H1 (cell line): ENCODE measurements around the gene RXRA. TPM values are rescaled to one million over a fixed set of nuclear protein-coding genes. Genes with fewer than 3 reads are reported as not detected.
A peak's percentile ranks its signal among the peaks of the same experiment; 100 is the strongest.

Experiments used
- CTCF ChIA-PET: fragments of 300-600 bp; sonication (Branson Sonifier 250); formaldehyde crosslinking; loops from one replicate; lab custom pipeline; 2021; ENCODE audit not compliant: partially characterized antibody; lab: Charles Lee
- POLR2A ChIA-PET: fragments of 300-600 bp; sonication (Branson Sonifier 250); formaldehyde crosslinking; loops from one replicate; lab custom pipeline; 2021; ENCODE audit warnings: inconsistent platforms; ENCODE audit not compliant: partially characterized antibody; lab: Charles Lee
- DNase-seq, 2 experiments: peaks; one replicate each; pipeline versions ENCODE4 v3.0.0 to v3.0.0-alpha.2; 2010 to 2022; ENCODE audit warnings: low spot score in 2 of 2, low read depth in 1 of 2, mixed read lengths in 1 of 2
- FAIRE-seq: peaks from 2 replicates; lab custom pipeline; 2011; peaks lifted over from hg19 to GRCh38; lab: Jason Lieb, UNC
- H2AFZ ChIP-seq: 2 replicates; pipeline ENCODE4 v1.8.1; 2012; ENCODE audit warnings: low read length, inconsistent platforms
- H2AK5ac ChIP-seq: 2 replicates; pipeline ENCODE4 v1.6.1; 2013; ENCODE audit warnings: low read depth, low read length
- H2BK120ac ChIP-seq: replicated peaks from 2 replicates; pipeline ENCODE3; 2013; ENCODE audit warnings: low read depth, low read length, inconsistent platforms
- H2BK12ac ChIP-seq: 2 replicates; pipeline ENCODE4 v1.6.1; 2013; ENCODE audit warnings: low read depth, low read length
- H2BK15ac ChIP-seq: 2 replicates; pipeline ENCODE4 v1.6.1; 2013; ENCODE audit warnings: low read length
- H2BK20ac ChIP-seq: 2 replicates; pipeline ENCODE4 v1.6.1; 2013; ENCODE audit warnings: low read length
- H2BK5ac ChIP-seq: 2 replicates; pipeline ENCODE4 v1.6.1; 2013; ENCODE audit warnings: low read depth, low read length
- H3K14ac ChIP-seq: 2 replicates; pipeline ENCODE4 v1.6.1; 2013; ENCODE audit warnings: inconsistent platforms; ENCODE audit not compliant: insufficient read length
- H3K18ac ChIP-seq: 2 replicates; pipeline ENCODE4 v1.6.1; 2013; ENCODE audit warnings: low read length; ENCODE audit errors: extremely low read depth
- H3K23ac ChIP-seq: 2 replicates; pipeline ENCODE4 v1.6.1; 2013; ENCODE audit warnings: inconsistent platforms; ENCODE audit not compliant: insufficient read length
- H3K23me2 ChIP-seq: 2 replicates; pipeline ENCODE4 v1.6.1; 2013; ENCODE audit warnings: low read depth, low read length
- H3K27ac ChIP-seq: 2 replicates; pipeline ENCODE4 v1.6.1; 2011; ENCODE audit warnings: low read depth, low read length, inconsistent platforms
- H3K27me3 ChIP-seq, 4 experiments: replicated peaks in 1 of 4; 1 replicate in 1 of 4; 2 replicates in 3 of 4; pipeline versions ENCODE4 v1.6.1 to v1.8.1; 2011 to 2013; ENCODE audit warnings: low read length in 3 of 4, mild to moderate bottlenecking in 3 of 4, inconsistent platforms in 2 of 4, mixed read lengths in 2 of 4, moderate library complexity in 1 of 4; ENCODE audit not compliant: control insufficient read depth in 3 of 4, insufficient read depth in 3 of 4; ENCODE audit errors: extremely low read depth in 1 of 4
- H3K36me3 ChIP-seq, 4 experiments: 2 replicates each; pipeline versions ENCODE4 v1.6.1 to v1.8.1; 2011 to 2013; ENCODE audit warnings: mild to moderate bottlenecking in 4 of 4, low read length in 3 of 4, moderate library complexity in 2 of 4, control low read depth in 1 of 4, inconsistent platforms in 1 of 4; ENCODE audit not compliant: insufficient read depth in 4 of 4, control insufficient read depth in 2 of 4
- H3K4ac ChIP-seq: replicated peaks from 2 replicates; pipeline ENCODE3; 2013; ENCODE audit warnings: low read length, low read depth, mixed read lengths, inconsistent platforms; ENCODE audit not compliant: insufficient read length
- H3K4me1 ChIP-seq, 4 experiments: replicated peaks in 1 of 4; 1 replicate in 1 of 4; 2 replicates in 3 of 4; pipeline versions ENCODE4 v1.6.1 to v1.8.1; 2011 to 2013; ENCODE audit warnings: low read length in 3 of 4, inconsistent platforms in 2 of 4, mixed read lengths in 1 of 4; ENCODE audit not compliant: insufficient read depth in 4 of 4, control insufficient read depth in 3 of 4
- H3K4me2 ChIP-seq, 2 experiments: 2 replicates each; pipeline versions ENCODE4 v1.6.1 to v1.8.1; 2011 to 2013; ENCODE audit warnings: low read depth in 2 of 2, low read length in 2 of 2, control low read depth in 1 of 2, inconsistent platforms in 1 of 2, mild to moderate bottlenecking in 1 of 2; ENCODE audit not compliant: insufficient read depth in 1 of 2
- H3K4me3 ChIP-seq, 4 experiments: fragments of 200-600, 300-600 bp in 1 of 4; sonication (generic), shearing (Covaris generic), sonication (Bioruptor Twin) in 1 of 4; 2 replicates each; pipeline versions ENCODE4 v1.5.1 to v1.8.1; 2011 to 2016; ENCODE audit warnings: low read length in 4 of 4, low read depth in 3 of 4, control low read depth in 2 of 4, inconsistent platforms in 2 of 4, mild to moderate bottlenecking in 2 of 4, mixed read lengths in 1 of 4, moderate library complexity in 1 of 4; ENCODE audit not compliant: insufficient read depth in 2 of 4; ENCODE audit errors: extremely low read depth in 1 of 4
- H3K56ac ChIP-seq: replicated peaks from 2 replicates; pipeline ENCODE3; 2013; ENCODE audit warnings: low read depth, mild to moderate bottlenecking, mixed read lengths, low read length, inconsistent platforms; ENCODE audit not compliant: insufficient read length
- H3K79me1 ChIP-seq: 2 replicates; pipeline ENCODE4 v1.6.1; 2013; ENCODE audit warnings: low read depth, low read length, control low read depth
- H3K79me2 ChIP-seq, 2 experiments: 2 replicates each; pipeline versions ENCODE4 v1.6.1 to v1.8.1; 2012 to 2013; ENCODE audit warnings: low read length in 2 of 2, mild to moderate bottlenecking in 2 of 2, inconsistent platforms in 1 of 2; ENCODE audit not compliant: insufficient read depth in 2 of 2, control insufficient read depth in 1 of 2
- H3K9ac ChIP-seq, 4 experiments: replicated peaks in 1 of 4; 1 replicate in 1 of 4; 2 replicates in 3 of 4; pipeline versions ENCODE4 v1.6.1 to v1.8.1; 2011 to 2013; ENCODE audit warnings: low read depth in 3 of 4, low read length in 3 of 4, control low read depth in 2 of 4, mild to moderate bottlenecking in 2 of 4, moderate library complexity in 2 of 4, inconsistent platforms in 1 of 4; ENCODE audit errors: extremely low read depth in 1 of 4
- H3K9me3 ChIP-seq, 2 experiments: 2 replicates each; pipeline versions ENCODE4 v1.6.1 to v1.8.1; 2012 to 2013; ENCODE audit warnings: mild to moderate bottlenecking in 2 of 2, moderate library complexity in 2 of 2, control low read depth in 1 of 2, inconsistent platforms in 1 of 2, low read depth in 1 of 2, low read length in 1 of 2, mixed read lengths in 1 of 2; ENCODE audit not compliant: insufficient read depth in 2 of 2
- H4K20me1 ChIP-seq, 2 experiments: replicated peaks in 1 of 2; 2 replicates each; pipeline versions ENCODE3 to v1.8.1; 2011 to 2013; ENCODE audit warnings: inconsistent platforms in 2 of 2, low read length in 2 of 2, mild to moderate bottlenecking in 1 of 2; ENCODE audit not compliant: insufficient read depth in 2 of 2, control insufficient read depth in 1 of 2
- H4K5ac ChIP-seq: 2 replicates; pipeline ENCODE4 v1.6.1; 2013; ENCODE audit warnings: low read length, low read depth, mixed read lengths, inconsistent platforms; ENCODE audit not compliant: insufficient read length
- H4K8ac ChIP-seq: 2 replicates; pipeline ENCODE4 v1.8.0; 2013; ENCODE audit warnings: mild to moderate bottlenecking, moderate library complexity, low read length, inconsistent platforms; ENCODE audit not compliant: insufficient read depth; ENCODE audit errors: extremely low read depth
- H4K91ac ChIP-seq: replicated peaks from 2 replicates; pipeline ENCODE3; 2013; ENCODE audit warnings: low read length, mixed read lengths, inconsistent platforms; ENCODE audit not compliant: insufficient read length
- CHD1 ChIP-seq: IDR thresholded peaks from 2 replicates; pipeline ENCODE4 v1.6.1; 2012; ENCODE audit warnings: low read depth, low read length, improper control_type of control experiment
- POLR2AphosphoS5 ChIP-seq: IDR thresholded peaks from 2 replicates; pipeline ENCODE4 v1.6.1; 2011; ENCODE audit warnings: low read depth, low read length
- WGBS, 2 experiments: shearing (Covaris generic) in 1 of 2; methylation state at CpG; one replicate each; pipeline versions ENCODE4 v1.1.6 to v1.1.7; 2013 to 2015; ENCODE audit warnings: low lambda C conversion rate in 2 of 2, mixed read lengths in 2 of 2, inconsistent platforms in 1 of 2, low coverage in 1 of 2, missing lambda C conversion rate in 1 of 2; ENCODE audit not compliant: insufficient replicate concordance in 2 of 2, insufficient coverage in 1 of 2, insufficient read length in 1 of 2; ENCODE audit errors: extremely low coverage in 1 of 2, missing lambda C conversion rate in 1 of 2; 5-methylcytosine and 5-hydroxymethylcytosine counted together
- polyA plus RNA-seq, 7 experiments: library from polyadenylated mRNA; depleted of rRNA in 3 of 7; stranded (reverse) in 5 of 7; unstranded in 2 of 7; fragments of >200 nt in 5 of 7; fragments of 200-250 nt in 2 of 7; gene quantifications; 1 replicate in 5 of 7; 2 replicates in 1 of 7; 4 replicates in 1 of 7; pipeline versions ENCODE4 v1.2.1 to v1.2.3, GENCODE V29; 2011 to 2013; ENCODE audit warnings: missing spikeins in 2 of 7, mixed read lengths in 2 of 7
- total RNA-seq: library from RNA; stranded (reverse); fragmentation: NEBNext Ultra II Directional; extraction: Animal tissue kit (Norgen Biotek cat#: 25700); gene quantifications from 2 replicates; pipeline ENCODE4 v1.2.1, GENCODE V29; 2021

The RXRA gene
- total and polyA plus RNA-seq, 2 of the 8 experiments (the other 6 are each of a cell fraction or from before 2014, with no cell fraction given): 9.8 to 29.4 TPM

GRCh38 chr9:134413112-134413715 lies 87.0 kb downstream of the RXRA start:
- H3K79me1 ChIP-seq: peaks cover 7% of the 10 kb centered on the region
- no peak overlapping the region for H2BK20ac ChIP-seq
- H2BK15ac ChIP-seq: peak overlapping the region; percentile 25; the same call in 1 of the 2 replicates
- H3K36me3 ChIP-seq: peaks cover 0 to 6% (median 0%) of the 10 kb centered on the region in 4 experiments; a peak in 1 of 8 replicates
- FAIRE-seq (no peak), DNase-seq (no peak)
- H4K8ac ChIP-seq: peak overlapping the region; percentile 22; the same call in 1 of the 2 replicates
- H2AK5ac ChIP-seq: no peak overlapping the region
- no peak overlapping the region for H4K5ac ChIP-seq
- no peak overlapping the region for H4K91ac ChIP-seq
- H3K14ac ChIP-seq: no peak overlapping the region
- no peak overlapping the region for H3K9ac ChIP-seq
- H3K56ac ChIP-seq: no peak overlapping the region
- H3K4me1 ChIP-seq: peaks cover 0 to 11% (median 2%) of the 10 kb centered on the region in 4 experiments; a peak in 4 of 7 replicates
- H3K4me3 ChIP-seq: no peak overlapping the region
- 92% methylated on average over 12 of the region's 13 CpGs; no CpG with 5 or more reads in 1 of the 2 experiments for WGBS, 2 experiments
- H3K9me3 ChIP-seq: no peaks in the 10 kb centered on the region
- no peaks in the 10 kb centered on the region; the same call in 1 of the 2 replicates for H3K23me2 ChIP-seq
- peaks cover 0 to 5% of the 10 kb centered on the region in 2 experiments for H4K20me1 ChIP-seq
- ChIA-PET CTCF (interaction anchor here (0.6 to 1.5 kb wide), 3 partner anchors 245 to 322 kb away, joined by 3 to 4 read pairs (median 4); no protein-coding TSS in a partner anchor), POLR2A (no interaction called here)
- H3K27me3 ChIP-seq: no peaks in the 10 kb centered on the region
- H3K23ac ChIP-seq: no peak overlapping the region
- H2BK12ac ChIP-seq: peak overlapping the region; percentile 27; the same call in 1 of the 2 replicates
- H3K79me2 ChIP-seq: no peaks in the 10 kb centered on the region
- H2AFZ ChIP-seq: no peak overlapping the region
- peak overlapping the region; percentile 75 for H2BK5ac ChIP-seq
- H3K27ac ChIP-seq: no peak overlapping the region
- no peak overlapping the region for H3K18ac ChIP-seq
- no peak overlapping the region for H2BK120ac ChIP-seq
- H3K4me2 ChIP-seq: no peak overlapping the region
- H3K4ac ChIP-seq: no peak overlapping the region
- TF ChIP-seq CHD1 (no peak), POLR2AphosphoS5 (no peak)
